Transverse colon (tissue), 3 donors: ENCODE data around the gene APOD.

ENCODE experiments used
- EP300 ChIP-seq: sonication (generic); formaldehyde crosslinking; IDR thresholded peaks from one replicate; pipeline ENCODE4 v1.6.1; 2017; ENCODE audit warnings: antibody characterized with exemption, low read depth
- POLR2A ChIP-seq: fragments of 450-650 bp; IDR thresholded peaks from one replicate; pipeline ENCODE4 v1.6.1; 2016; ENCODE audit warnings: antibody characterized with exemption, mild to moderate bottlenecking, moderate library complexity
- TF ChIP-seq, protein P1 (sequence below), 5 experiments: fragments of 200-600 bp in 3 of 5; fragments of 450-650 bp in 2 of 5; sonication (generic) in 3 of 5; IDR thresholded peaks; 1 replicate in 2 of 5; 2 replicates in 3 of 5; pipeline ENCODE4 v1.5.1; 2016 to 2017; ENCODE audit warnings: antibody characterized with exemption in 5 of 5, inconsistent platforms in 3 of 5, mild to moderate bottlenecking in 2 of 5, moderate library complexity in 1 of 5

DNA sequence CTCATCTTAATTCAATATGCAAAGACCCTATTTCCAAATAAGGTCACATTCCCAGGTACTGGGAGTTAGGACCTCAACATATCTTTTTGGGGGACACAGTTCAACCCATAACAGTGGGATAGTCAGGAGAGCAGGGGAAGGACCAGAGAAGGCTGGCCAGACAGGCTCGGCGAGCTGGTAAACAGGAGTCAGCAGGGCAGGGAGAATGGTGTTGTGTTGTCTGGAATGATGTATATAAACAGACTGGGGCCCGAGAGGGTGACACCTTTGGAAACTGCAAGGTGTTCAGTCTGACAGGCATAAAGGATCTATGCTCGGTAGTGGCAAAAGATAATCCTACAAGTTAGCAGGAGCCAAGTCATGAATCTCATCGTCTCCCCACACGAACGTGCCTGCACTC, 30.5 kb downstream of the APOD start:
- TF ChIP-seq, protein P1, sequence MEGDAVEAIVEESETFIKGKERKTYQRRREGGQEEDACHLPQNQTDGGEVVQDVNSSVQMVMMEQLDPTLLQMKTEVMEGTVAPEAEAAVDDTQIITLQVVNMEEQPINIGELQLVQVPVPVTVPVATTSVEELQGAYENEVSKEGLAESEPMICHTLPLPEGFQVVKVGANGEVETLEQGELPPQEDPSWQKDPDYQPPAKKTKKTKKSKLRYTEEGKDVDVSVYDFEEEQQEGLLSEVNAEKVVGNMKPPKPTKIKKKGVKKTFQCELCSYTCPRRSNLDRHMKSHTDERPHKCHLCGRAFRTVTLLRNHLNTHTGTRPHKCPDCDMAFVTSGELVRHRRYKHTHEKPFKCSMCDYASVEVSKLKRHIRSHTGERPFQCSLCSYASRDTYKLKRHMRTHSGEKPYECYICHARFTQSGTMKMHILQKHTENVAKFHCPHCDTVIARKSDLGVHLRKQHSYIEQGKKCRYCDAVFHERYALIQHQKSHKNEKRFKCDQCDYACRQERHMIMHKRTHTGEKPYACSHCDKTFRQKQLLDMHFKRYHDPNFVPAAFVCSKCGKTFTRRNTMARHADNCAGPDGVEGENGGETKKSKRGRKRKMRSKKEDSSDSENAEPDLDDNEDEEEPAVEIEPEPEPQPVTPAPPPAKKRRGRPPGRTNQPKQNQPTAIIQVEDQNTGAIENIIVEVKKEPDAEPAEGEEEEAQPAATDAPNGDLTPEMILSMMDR (IDR thresholded peaks at IDR 0.05): no peak
- TF ChIP-seq POLR2A (no peak), EP300 (no peak)
